GM12878 (cell line): Measurements from ENCODE around the gene DIDO1. TPM values are rescaled to one million over a fixed set of nuclear protein-coding genes. Genes with fewer than 3 reads are reported as not detected.

ENCODE experiments used
- ATAC-seq: fragments of 200-7000 bp; cut with Tn5 transposase; 3 replicates; pipeline ENCODE4 v1.9.1; 2020; ENCODE audit warnings: mild to moderate bottlenecking, moderate library complexity
- BruUV-seq: library from RNA; stranded (reverse); fragments of 400-500 nt; replicated peaks from 2 replicates; lab custom pipeline; 2021; lab: Mats Ljungman, UMichigan
- CTCF ChIA-PET: fragments of 300-600 bp; sonication (Branson Sonifier 250); formaldehyde crosslinking; extraction: SDS; loops from one replicate; lab custom pipeline; 2021; ENCODE audit warnings: inconsistent platforms; lab: Yijun Ruan, JAX
- POLR2A ChIA-PET: fragments of 350-600 bp; formaldehyde crosslinking; extraction: SDS; loops from one replicate; lab custom pipeline; 2021; ENCODE audit warnings: inconsistent platforms; lab: Charles Lee
- RAD21 ChIA-PET: fragments of 300-600 bp; sonication (Branson Sonifier 250); formaldehyde crosslinking; loops from one replicate; lab custom pipeline; 2023; ENCODE audit warnings: antibody characterized with exemption; ENCODE audit not compliant: unreplicated experiment; lab: Charles Lee
- SMC1A ChIA-PET: fragments of 300-600 bp; sonication (Branson Sonifier 250); formaldehyde crosslinking; loops from one replicate; lab custom pipeline; 2023; ENCODE audit not compliant: unreplicated experiment, uncharacterized antibody; lab: Charles Lee
- DNase-seq: peaks from one replicate; pipeline ENCODE4 v3.0.0-alpha.2; 2011; ENCODE audit warnings: low read depth, low spot score
- FAIRE-seq: peaks from 3 replicates; lab custom pipeline; 2011; peaks lifted over from hg19 to GRCh38; lab: Jason Lieb, UNC
- H2AFZ ChIP-seq: 2 replicates; pipeline ENCODE4 v1.6.0; 2011; ENCODE audit warnings: low read depth, low read length, control low read depth; ENCODE audit not compliant: control insufficient read depth
- H3K27ac ChIP-seq: 2 replicates; pipeline ENCODE4 v1.5.1; 2011; ENCODE audit warnings: control low read depth; ENCODE audit not compliant: control insufficient read depth, insufficient read depth
- H3K27me3 ChIP-seq, 2 experiments: replicated peaks in 1 of 2; 2 replicates each; pipeline versions ENCODE4 v1.6.0 to v1.6.1; 2011; ENCODE audit warnings: low read length in 1 of 2; ENCODE audit not compliant: control insufficient read depth in 2 of 2, insufficient read depth in 2 of 2
- H3K36me3 ChIP-seq, 2 experiments: 2 replicates each; pipeline ENCODE4 v1.5.1; 2011; ENCODE audit warnings: low read length in 1 of 2; ENCODE audit not compliant: control insufficient read depth in 2 of 2, insufficient read depth in 2 of 2
- H3K4me1 ChIP-seq: 2 replicates; pipeline ENCODE4 v1.6.1; 2011; ENCODE audit warnings: mild to moderate bottlenecking, low read length, moderate library complexity, mixed read lengths; ENCODE audit not compliant: control insufficient read depth, insufficient read depth
- H3K4me2 ChIP-seq: 2 replicates; pipeline ENCODE4 v1.6.0; 2011; ENCODE audit warnings: control low read depth; ENCODE audit not compliant: control insufficient read depth, insufficient read depth
- H3K4me3 ChIP-seq: fragments of 200-600 bp; sonication (generic); 2 replicates; pipeline ENCODE4 v1.5.1; 2016
- H3K79me2 ChIP-seq: 2 replicates; pipeline ENCODE4 v1.6.0; 2011; ENCODE audit warnings: low read length; ENCODE audit not compliant: control insufficient read depth, insufficient read depth
- H3K9ac ChIP-seq: 2 replicates; pipeline ENCODE4 v1.8.0; 2011; ENCODE audit warnings: low read length, control low read depth, mixed read lengths; ENCODE audit not compliant: control insufficient read depth, insufficient read depth
- H3K9me3 ChIP-seq: replicated peaks from 3 replicates; pipeline ENCODE4 v1.5.1; 2011; ENCODE audit warnings: mild to moderate bottlenecking, low read length; ENCODE audit not compliant: control insufficient read depth, insufficient read depth
- H4K20me1 ChIP-seq: 2 replicates; pipeline ENCODE4 v1.6.0; 2011; ENCODE audit not compliant: control insufficient read depth, insufficient read depth
- CBX3 ChIP-seq: fragments of 200-600 bp; sonication (generic); IDR thresholded peaks from 2 replicates; pipeline ENCODE4 v1.6.1; 2016; ENCODE audit warnings: low read depth, borderline replicate concordance
- CREB1 ChIP-seq: IDR thresholded peaks from 2 replicates; pipeline ENCODE4 v1.6.1; 2012; ENCODE audit warnings: low read depth, mild to moderate bottlenecking, inconsistent platforms
- DPF2 ChIP-seq: fragments of 450-650 bp; IDR thresholded peaks from 2 replicates; pipeline ENCODE4 v1.6.1; 2017; ENCODE audit warnings: mild to moderate bottlenecking
- FOXM1 ChIP-seq: IDR thresholded peaks from 2 replicates; pipeline ENCODE4 v1.6.1; 2012; ENCODE audit warnings: low read depth, mild to moderate bottlenecking, inconsistent platforms, low read length, moderate library complexity
- RUNX3 ChIP-seq: IDR thresholded peaks from 2 replicates; pipeline ENCODE4 v1.6.1; 2012; ENCODE audit warnings: low read length, inconsistent platforms
- SREBF1 ChIP-seq: IDR thresholded peaks from 2 replicates; pipeline ENCODE4 v1.6.1; 2012; ENCODE audit warnings: mild to moderate bottlenecking, low read length
- SRF ChIP-seq, 2 experiments: IDR thresholded peaks; 2 replicates each; pipeline ENCODE4 v1.6.1; 2011; ENCODE audit warnings: low read depth in 2 of 2, low read length in 2 of 2, mild to moderate bottlenecking in 1 of 2, moderate library complexity in 1 of 2
- STAT1 ChIP-seq: fragments of 450-650 bp; conservative IDR thresholded peaks from 2 replicates; pipeline ENCODE4 v1.6.1; 2014; ENCODE audit warnings: antibody characterized with exemption, mild to moderate bottlenecking
- TCF12 ChIP-seq: IDR thresholded peaks from 2 replicates; pipeline ENCODE4 v1.6.1; 2011; ENCODE audit warnings: low read depth, mild to moderate bottlenecking, low read length
- TCF7 ChIP-seq: IDR thresholded peaks from 2 replicates; pipeline ENCODE4 v1.6.1; 2014; ENCODE audit warnings: antibody characterized with exemption, borderline replicate concordance
- ZNF24 ChIP-seq: fragments of 450-650 bp; IDR thresholded peaks from 2 replicates; pipeline ENCODE4 v1.6.1; 2017; ENCODE audit warnings: antibody characterized with exemption, mild to moderate bottlenecking
- WGBS: methylation state at CpG from one replicate; pipeline ENCODE4 v1.1.6; 2016; ENCODE audit warnings: low lambda C conversion rate; ENCODE audit not compliant: insufficient replicate concordance, insufficient coverage; ENCODE audit errors: missing lambda C conversion rate; 5-methylcytosine and 5-hydroxymethylcytosine counted together
- in situ Hi-C: fragments of 300-500 bp; cut with MboI; formaldehyde crosslinking; loops from 9 replicates; pipeline ENCODE4 v1.14.3; 2018; ENCODE audit warnings: mixed read lengths
- intact Hi-C: fragments of 100-400 bp; cut with micrococcal nuclease; formaldehyde crosslinking; loops from one replicate; pipeline ENCODE4 v1.14.2; 2022; ENCODE audit not compliant: unreplicated experiment
- polyA plus RNA-seq, 11 experiments: library from polyadenylated mRNA; depleted of rRNA in 4 of 11; unstranded in 6 of 11; stranded (reverse) in 5 of 11; fragments of >200 nt; fragmentation: Nextera tagmentation in 4 of 11; fragmentation: Illumina TruSeq in 1 of 11; extraction: Ambion mirVana in 4 of 11; extraction: Trizol in 1 of 11; gene quantifications; 1 replicate in 1 of 11; 2 replicates in 10 of 11; pipeline versions ENCODE4 v1.2.1 to v1.2.3, GENCODE V29; 2011 to 2016; ENCODE audit warnings: inconsistent platforms in 2 of 11, missing spikeins in 2 of 11, low read depth in 1 of 11
- total RNA-seq, 4 experiments: library from RNA; depleted of rRNA in 3 of 4; stranded (reverse); fragments of >200 nt in 3 of 4; fragmentation: Illumina TruSeq in 1 of 4; extraction: Trizol in 1 of 4; gene quantifications; 2 replicates each; pipeline versions ENCODE4 v1.2.1 to v1.2.3, GENCODE V29; 2013 to 2021
- TF ChIP-seq, protein P1 (sequence below): fragments of 450-650 bp; IDR thresholded peaks from 2 replicates; pipeline ENCODE4 v1.6.1; 2017; ENCODE audit warnings: mild to moderate bottlenecking, moderate library complexity
- TF ChIP-seq, protein P2 (sequence below): fragments of 450-650 bp; formaldehyde crosslinking; IDR thresholded peaks from 2 replicates; pipeline ENCODE4 v1.4.0; 2022; ENCODE audit warnings: mild to moderate bottlenecking, moderate library complexity
- TF ChIP-seq, protein P3 (sequence below): fragments of 150-350 bp; IDR thresholded peaks from 2 replicates; pipeline ENCODE4 v1.6.1; 2016; ENCODE audit warnings: low read depth, low read length

Gene DIDO1
- total and polyA plus RNA-seq, 10 of the 15 experiments (the other 5 are each of a cell fraction or from before 2014, with no cell fraction given), result 5.5 to 56.4 (median 38.4) TPM

DNA sequence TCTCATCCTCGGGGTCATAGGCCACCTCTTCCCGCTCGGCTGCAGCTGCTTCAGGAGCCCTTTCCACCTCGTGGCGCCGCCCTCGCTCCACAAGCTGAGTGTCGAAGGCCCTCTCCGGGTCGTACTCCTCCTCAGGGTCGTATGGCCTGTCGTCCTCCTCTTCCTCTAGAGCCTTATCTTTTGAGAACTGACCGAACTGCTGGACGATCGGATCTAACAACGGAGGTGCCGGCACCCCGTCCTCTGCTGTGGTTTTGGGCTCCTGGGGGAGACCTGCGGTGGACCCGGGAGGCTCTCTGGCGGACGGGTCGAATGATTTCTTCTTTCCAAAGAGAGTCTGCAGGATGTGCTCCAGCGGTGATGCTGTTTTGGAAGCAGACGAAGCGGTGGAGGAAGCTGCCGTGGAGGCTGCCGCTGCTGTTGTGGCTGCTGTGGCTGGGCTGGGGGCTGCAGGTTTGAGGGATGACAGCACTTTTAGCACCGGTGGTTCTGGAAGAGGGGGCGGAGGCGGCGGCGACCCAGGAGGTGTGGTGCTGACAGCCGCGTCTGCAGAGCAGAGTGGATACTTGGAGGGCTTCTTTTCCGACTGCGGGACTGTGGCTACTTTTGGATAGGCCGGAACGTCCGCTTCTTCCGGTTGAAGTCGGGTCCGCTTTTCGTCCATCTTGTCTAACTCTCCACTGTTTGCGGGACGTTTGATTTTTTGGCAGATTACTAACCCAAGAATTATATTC lies 44.5 kb downstream of the DIDO1 start:
- POLR2A ChIA-PET, result no interaction called here
- ATAC-seq, result no peak
- no peak overlapping the region for H2AFZ ChIP-seq
- no peak for TF ChIP-seq TCF7
- no peak for TF ChIP-seq STAT1
- TF ChIP-seq, protein P1, sequence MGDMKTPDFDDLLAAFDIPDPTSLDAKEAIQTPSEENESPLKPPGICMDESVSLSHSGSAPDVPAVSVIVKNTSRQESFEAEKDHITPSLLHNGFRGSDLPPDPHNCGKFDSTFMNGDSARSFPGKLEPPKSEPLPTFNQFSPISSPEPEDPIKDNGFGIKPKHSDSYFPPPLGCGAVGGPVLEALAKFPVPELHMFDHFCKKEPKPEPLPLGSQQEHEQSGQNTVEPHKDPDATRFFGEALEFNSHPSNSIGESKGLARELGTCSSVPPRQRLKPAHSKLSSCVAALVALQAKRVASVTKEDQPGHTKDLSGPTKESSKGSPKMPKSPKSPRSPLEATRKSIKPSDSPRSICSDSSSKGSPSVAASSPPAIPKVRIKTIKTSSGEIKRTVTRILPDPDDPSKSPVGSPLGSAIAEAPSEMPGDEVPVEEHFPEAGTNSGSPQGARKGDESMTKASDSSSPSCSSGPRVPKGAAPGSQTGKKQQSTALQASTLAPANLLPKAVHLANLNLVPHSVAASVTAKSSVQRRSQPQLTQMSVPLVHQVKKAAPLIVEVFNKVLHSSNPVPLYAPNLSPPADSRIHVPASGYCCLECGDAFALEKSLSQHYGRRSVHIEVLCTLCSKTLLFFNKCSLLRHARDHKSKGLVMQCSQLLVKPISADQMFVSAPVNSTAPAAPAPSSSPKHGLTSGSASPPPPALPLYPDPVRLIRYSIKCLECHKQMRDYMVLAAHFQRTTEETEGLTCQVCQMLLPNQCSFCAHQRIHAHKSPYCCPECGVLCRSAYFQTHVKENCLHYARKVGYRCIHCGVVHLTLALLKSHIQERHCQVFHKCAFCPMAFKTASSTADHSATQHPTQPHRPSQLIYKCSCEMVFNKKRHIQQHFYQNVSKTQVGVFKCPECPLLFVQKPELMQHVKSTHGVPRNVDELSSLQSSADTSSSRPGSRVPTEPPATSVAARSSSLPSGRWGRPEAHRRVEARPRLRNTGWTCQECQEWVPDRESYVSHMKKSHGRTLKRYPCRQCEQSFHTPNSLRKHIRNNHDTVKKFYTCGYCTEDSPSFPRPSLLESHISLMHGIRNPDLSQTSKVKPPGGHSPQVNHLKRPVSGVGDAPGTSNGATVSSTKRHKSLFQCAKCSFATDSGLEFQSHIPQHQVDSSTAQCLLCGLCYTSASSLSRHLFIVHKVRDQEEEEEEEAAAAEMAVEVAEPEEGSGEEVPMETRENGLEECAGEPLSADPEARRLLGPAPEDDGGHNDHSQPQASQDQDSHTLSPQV, result no peak
- no peak for TF ChIP-seq DPF2
- no peak for TF ChIP-seq CREB1
- TF ChIP-seq SREBF1, result no peak
- TF ChIP-seq, protein P2, sequence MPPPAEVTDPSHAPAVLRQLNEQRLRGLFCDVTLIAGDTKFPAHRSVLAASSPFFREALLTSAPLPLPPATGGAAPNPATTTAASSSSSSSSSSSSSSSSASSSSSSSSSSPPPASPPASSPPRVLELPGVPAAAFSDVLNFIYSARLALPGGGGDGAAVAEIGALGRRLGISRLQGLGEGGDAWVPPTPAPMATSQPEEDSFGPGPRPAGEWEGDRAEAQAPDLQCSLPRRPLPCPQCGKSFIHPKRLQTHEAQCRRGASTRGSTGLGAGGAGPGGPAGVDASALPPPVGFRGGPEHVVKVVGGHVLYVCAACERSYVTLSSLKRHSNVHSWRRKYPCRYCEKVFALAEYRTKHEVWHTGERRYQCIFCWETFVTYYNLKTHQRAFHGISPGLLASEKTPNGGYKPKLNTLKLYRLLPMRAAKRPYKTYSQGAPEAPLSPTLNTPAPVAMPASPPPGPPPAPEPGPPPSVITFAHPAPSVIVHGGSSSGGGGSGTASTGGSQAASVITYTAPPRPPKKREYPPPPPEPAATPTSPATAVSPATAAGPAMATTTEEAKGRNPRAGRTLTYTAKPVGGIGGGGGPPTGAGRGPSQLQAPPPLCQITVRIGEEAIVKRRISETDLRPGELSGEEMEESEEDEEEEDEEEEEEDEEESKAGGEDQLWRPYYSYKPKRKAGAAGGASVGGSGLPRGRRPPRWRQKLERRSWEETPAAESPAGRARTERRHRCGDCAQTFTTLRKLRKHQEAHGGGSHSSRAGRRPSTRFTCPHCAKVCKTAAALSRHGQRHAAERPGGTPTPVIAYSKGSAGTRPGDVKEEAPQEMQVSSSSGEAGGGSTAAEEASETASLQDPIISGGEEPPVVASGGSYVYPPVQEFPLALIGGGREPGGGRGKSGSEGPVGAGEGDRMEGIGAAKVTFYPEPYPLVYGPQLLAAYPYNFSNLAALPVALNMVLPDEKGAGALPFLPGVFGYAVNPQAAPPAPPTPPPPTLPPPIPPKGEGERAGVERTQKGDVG (CRISPR knock-in tag), result no peak
- no peak for TF ChIP-seq FOXM1
- no peak for TF ChIP-seq CBX3
- no peak for TF ChIP-seq ZNF24
- TF ChIP-seq SRF (IDR thresholded peaks at IDR 0.05; ENCODE audit: low read depth in 2 of 2, low read length in 2 of 2), result no peak
- no peak for TF ChIP-seq TCF12
- TF ChIP-seq, protein P3, sequence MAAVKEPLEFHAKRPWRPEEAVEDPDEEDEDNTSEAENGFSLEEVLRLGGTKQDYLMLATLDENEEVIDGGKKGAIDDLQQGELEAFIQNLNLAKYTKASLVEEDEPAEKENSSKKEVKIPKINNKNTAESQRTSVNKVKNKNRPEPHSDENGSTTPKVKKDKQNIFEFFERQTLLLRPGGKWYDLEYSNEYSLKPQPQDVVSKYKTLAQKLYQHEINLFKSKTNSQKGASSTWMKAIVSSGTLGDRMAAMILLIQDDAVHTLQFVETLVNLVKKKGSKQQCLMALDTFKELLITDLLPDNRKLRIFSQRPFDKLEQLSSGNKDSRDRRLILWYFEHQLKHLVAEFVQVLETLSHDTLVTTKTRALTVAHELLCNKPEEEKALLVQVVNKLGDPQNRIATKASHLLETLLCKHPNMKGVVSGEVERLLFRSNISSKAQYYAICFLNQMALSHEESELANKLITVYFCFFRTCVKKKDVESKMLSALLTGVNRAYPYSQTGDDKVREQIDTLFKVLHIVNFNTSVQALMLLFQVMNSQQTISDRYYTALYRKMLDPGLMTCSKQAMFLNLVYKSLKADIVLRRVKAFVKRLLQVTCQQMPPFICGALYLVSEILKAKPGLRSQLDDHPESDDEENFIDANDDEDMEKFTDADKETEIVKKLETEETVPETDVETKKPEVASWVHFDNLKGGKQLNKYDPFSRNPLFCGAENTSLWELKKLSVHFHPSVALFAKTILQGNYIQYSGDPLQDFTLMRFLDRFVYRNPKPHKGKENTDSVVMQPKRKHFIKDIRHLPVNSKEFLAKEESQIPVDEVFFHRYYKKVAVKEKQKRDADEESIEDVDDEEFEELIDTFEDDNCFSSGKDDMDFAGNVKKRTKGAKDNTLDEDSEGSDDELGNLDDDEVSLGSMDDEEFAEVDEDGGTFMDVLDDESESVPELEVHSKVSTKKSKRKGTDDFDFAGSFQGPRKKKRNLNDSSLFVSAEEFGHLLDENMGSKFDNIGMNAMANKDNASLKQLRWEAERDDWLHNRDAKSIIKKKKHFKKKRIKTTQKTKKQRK, result no peak
- TF ChIP-seq RUNX3, result no peak
- BruUV-seq, result no TSS peak
- no peak for DNase-seq
- no peaks in the 10 kb centered on the region for H3K27me3 ChIP-seq
- CTCF ChIA-PET, result no interaction called here
- H3K9ac ChIP-seq, result no peak overlapping the region
- no peaks in the 10 kb centered on the region; the same call in 1 of the 2 replicates for H4K20me1 ChIP-seq
- RAD21 ChIA-PET, result no interaction called here
- intact Hi-C loops, result no loop called here
- FAIRE-seq, result no peak
- 98% methylated on average over 44 of the region's 46 CpGs for WGBS
- in situ Hi-C loops, result no loop called here
- SMC1A ChIA-PET, result no interaction called here
- H3K4me2 ChIP-seq, result no peak overlapping the region
- H3K27ac ChIP-seq, result no peak overlapping the region
- H3K4me3 ChIP-seq, result no peak overlapping the region
- no peaks in the 10 kb centered on the region for H3K9me3 ChIP-seq
- H3K4me1 ChIP-seq, result no peaks in the 10 kb centered on the region
- H3K79me2 ChIP-seq, result no peaks in the 10 kb centered on the region
- no peaks in the 10 kb centered on the region; a peak in 1 of 4 replicates for H3K36me3 ChIP-seq
